ENCODE results near the gene PRMT2.
A peak's percentile ranks its signal among the peaks of the same experiment; 100 is the strongest.

PRMT2 gene

GRCh38 chr21:46635324-46636180 lies at the start of gene PRMT2:
Gene PRMT2, plus strand, starts transcription at chr21:46635674. Its CDS starts 1,278 bp downstream, at chr21:46636952.
- DNase-seq (ENCODE audit: low read depth) = peak; percentile 95

GRCh38 chr21:46594276-46594675 lies 41.2 kb upstream of the PRMT2 start:
- no peak for DNase-seq (ENCODE audit: low read depth)

- no peak for DNase-seq (ENCODE audit: low read depth)
Measured at GRCh38 chr21:46596201-46596600, 39.3 kb upstream of the PRMT2 start.

GRCh38 chr21:46597031-46597430 lies 38.4 kb upstream of the PRMT2 start:
- DNase-seq (ENCODE audit: low read depth) = no peak

- DNase-seq (ENCODE audit: low read depth) = no peak
Measured at GRCh38 chr21:46597896-46598343, 37.6 kb upstream of the PRMT2 start.

GRCh38 chr21:46598581-46599572 lies 36.6 kb upstream of the PRMT2 start:
- DNase-seq (ENCODE audit: low read depth) = peak; percentile 85

GRCh38 chr21:46600305-46600704 lies 35.2 kb upstream of the PRMT2 start:
- DNase-seq (ENCODE audit: low read depth) = no peak

GRCh38 chr21:46600978-46601377 lies 34.5 kb upstream of the PRMT2 start:
- DNase-seq (ENCODE audit: low read depth) = no peak

- no peak for DNase-seq (ENCODE audit: low read depth)
Measured at GRCh38 chr21:46603228-46603627, 32.2 kb upstream of the PRMT2 start.

- DNase-seq (ENCODE audit: low read depth) = no peak
Measured at GRCh38 chr21:46604329-46604974, 31.0 kb upstream of the PRMT2 start.

- DNase-seq (ENCODE audit: low read depth) = no peak
Measured at GRCh38 chr21:46604975-46605766, 30.3 kb upstream of the PRMT2 start, which contains the start of gene S100B. Gene S100B, minus strand, starts transcription at chr21:46605082. Its CDS starts 2,667 bp downstream, at chr21:46602415.

GRCh38 chr21:46605767-46606426 lies 29.6 kb upstream of the PRMT2 start:
- no peak for DNase-seq (ENCODE audit: low read depth)

GRCh38 chr21:46606427-46606813 lies 29.1 kb upstream of the PRMT2 start:
- no peak for DNase-seq (ENCODE audit: low read depth)

GRCh38 chr21:46607636-46608035 lies 27.8 kb upstream of the PRMT2 start:
- no peak for DNase-seq (ENCODE audit: low read depth)

- DNase-seq (ENCODE audit: low read depth) = no peak
Measured at GRCh38 chr21:46608672-46609111, 26.8 kb upstream of the PRMT2 start.

GRCh38 chr21:46610018-46610701 lies 25.3 kb upstream of the PRMT2 start:
- DNase-seq (ENCODE audit: low read depth) = no peak

GRCh38 chr21:46613391-46613790 lies 22.1 kb upstream of the PRMT2 start:
- no peak for DNase-seq (ENCODE audit: low read depth)

GRCh38 chr21:46616050-46616449 lies 19.4 kb upstream of the PRMT2 start:
- DNase-seq (ENCODE audit: low read depth) = no peak

GRCh38 chr21:46616656-46617055 lies 18.8 kb upstream of the PRMT2 start:
- DNase-seq (ENCODE audit: low read depth) = no peak
